GM12892 (cell line): Measurements from ENCODE around the gene SDK2.

Experiments used
- POLR2A ChIP-seq: IDR thresholded peaks from 2 replicates; pipeline ENCODE4 v1.6.1; 2011; ENCODE audit warnings: low read depth, low read length, control low read depth
- POLR2AphosphoS5 ChIP-seq: IDR thresholded peaks from 2 replicates; pipeline ENCODE4 v1.6.1; 2011; ENCODE audit warnings: low read depth, low read length, control low read depth
- TAF1 ChIP-seq: IDR thresholded peaks from 2 replicates; pipeline ENCODE4 v1.6.1; 2011; ENCODE audit warnings: low read depth, mild to moderate bottlenecking, control low read depth, low read length, borderline replicate concordance

GRCh38 chr17:73324711-73325526, 319.3 kb downstream of the SDK2 start:
- no peak for TF ChIP-seq POLR2A
- TF ChIP-seq TAF1: no peak
- no peak for TF ChIP-seq POLR2AphosphoS5
